ENCODE data around the gene KLRF1.

DNA sequence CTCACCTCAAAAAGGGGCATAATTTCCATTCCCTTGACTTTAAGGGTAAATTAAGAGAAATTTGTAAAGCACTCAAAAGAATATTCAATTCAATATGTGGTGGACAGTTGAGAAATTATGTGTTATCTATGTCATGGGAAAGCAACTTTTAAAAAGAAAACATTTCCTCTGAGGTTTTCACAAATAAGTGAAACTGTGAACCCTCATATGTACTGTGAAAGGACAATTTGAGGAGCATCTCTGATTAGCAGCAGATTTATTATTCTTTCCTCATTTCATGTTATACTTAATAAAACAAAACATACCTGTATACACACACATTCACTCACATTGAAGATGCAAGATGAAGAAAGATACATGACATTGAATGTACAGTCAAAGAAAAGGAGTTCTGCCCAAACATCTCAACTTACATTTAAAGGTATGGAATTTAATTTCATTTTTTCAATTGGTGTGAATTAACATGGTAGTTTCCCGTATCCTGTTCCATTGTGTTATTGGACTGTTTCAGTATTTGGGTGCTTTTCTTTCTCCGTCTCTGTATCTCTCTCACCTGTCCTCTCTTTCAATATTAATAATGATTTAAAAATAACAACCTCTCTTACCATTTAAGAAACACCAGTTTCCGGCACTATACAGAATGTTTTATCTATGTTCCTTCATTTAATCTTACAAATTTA lies at the start of gene KLRF1:
- TF ChIP-seq, protein P1, sequence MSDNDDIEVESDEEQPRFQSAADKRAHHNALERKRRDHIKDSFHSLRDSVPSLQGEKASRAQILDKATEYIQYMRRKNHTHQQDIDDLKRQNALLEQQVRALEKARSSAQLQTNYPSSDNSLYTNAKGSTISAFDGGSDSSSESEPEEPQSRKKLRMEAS (IDR thresholded peaks at IDR 0.05; ENCODE audit: low read depth, low read length): no peak
- TF ChIP-seq, protein P2, sequence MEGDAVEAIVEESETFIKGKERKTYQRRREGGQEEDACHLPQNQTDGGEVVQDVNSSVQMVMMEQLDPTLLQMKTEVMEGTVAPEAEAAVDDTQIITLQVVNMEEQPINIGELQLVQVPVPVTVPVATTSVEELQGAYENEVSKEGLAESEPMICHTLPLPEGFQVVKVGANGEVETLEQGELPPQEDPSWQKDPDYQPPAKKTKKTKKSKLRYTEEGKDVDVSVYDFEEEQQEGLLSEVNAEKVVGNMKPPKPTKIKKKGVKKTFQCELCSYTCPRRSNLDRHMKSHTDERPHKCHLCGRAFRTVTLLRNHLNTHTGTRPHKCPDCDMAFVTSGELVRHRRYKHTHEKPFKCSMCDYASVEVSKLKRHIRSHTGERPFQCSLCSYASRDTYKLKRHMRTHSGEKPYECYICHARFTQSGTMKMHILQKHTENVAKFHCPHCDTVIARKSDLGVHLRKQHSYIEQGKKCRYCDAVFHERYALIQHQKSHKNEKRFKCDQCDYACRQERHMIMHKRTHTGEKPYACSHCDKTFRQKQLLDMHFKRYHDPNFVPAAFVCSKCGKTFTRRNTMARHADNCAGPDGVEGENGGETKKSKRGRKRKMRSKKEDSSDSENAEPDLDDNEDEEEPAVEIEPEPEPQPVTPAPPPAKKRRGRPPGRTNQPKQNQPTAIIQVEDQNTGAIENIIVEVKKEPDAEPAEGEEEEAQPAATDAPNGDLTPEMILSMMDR (IDR thresholded peaks at IDR 0.05; ENCODE audit: low read depth, low read length): no peak
- TF ChIP-seq POLR2A (IDR thresholded peaks at IDR 0.05; ENCODE audit: extremely low read depth, insufficient read length) (no peak), MYC (IDR thresholded peaks at IDR 0.05; ENCODE audit: low read depth, low read length) (no peak)
